ENCODE measurements around the gene ESD.
"Not testable (repeated sequence)": the region's sequence is repeated elsewhere in the genome, so short reads cannot be mapped to it uniquely, and the experiment has no call there.

ESD gene

DNA sequence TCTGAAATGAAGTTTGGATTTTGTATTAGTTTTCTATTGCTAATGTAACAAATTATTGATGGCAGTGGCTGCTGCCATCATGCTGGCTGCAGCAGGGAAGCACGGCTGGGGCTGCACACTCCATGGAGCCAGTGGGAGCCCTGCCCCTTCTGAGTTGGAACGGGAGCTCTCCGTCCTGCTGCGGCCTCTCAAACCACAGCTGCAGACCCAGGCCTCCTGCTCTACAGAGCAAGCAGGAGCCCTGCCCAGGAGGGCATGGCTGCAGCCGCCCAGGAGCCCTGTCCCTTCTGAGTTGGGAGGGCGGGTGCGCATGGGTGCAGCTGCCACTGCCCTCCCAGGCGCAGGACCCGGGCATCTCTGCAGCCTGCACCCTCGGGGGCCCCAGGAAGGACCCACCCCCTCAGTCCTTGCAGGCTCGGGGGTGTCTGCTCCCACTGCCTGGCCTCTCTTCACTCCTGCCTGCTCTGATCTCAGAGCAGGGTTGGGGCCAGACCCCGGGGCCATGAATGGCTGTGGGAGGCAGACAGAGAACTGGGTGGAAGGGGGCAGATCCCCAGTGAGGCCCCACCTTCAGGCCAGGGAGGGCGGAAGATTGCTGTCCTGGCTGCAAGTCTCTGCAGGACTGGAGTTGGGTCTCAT, 21.0 kb upstream of the ESD start:
- Histone ChIP-seq H3K9me3 (ENCODE audit: control insufficient read depth in 2 of 2, low read length in 2 of 2) (no peaks in the 10 kb centered on the region), H3K4me3 (ENCODE audit: low read length in 2 of 2) (no peak overlapping the region), H3K27ac (ENCODE audit: low read depth in 2 of 2, low read length in 2 of 2) (no peak overlapping the region), H3K4me1 (ENCODE audit: control insufficient read depth in 2 of 2, insufficient read depth in 2 of 2, low read length in 2 of 2) (no peaks in the 10 kb centered on the region), H3K9ac (ENCODE audit: low read depth in 1 of 2, low read length in 2 of 2) (no peak overlapping the region), H3K36me3 (ENCODE audit: control insufficient read depth in 2 of 2, insufficient read depth in 2 of 2, low read length in 2 of 2) (no peaks in the 10 kb centered on the region), H3K27me3 (ENCODE audit: control insufficient read depth in 2 of 2, insufficient read depth in 2 of 2, low read length in 2 of 2) (no peaks in the 10 kb centered on the region)

DNA sequence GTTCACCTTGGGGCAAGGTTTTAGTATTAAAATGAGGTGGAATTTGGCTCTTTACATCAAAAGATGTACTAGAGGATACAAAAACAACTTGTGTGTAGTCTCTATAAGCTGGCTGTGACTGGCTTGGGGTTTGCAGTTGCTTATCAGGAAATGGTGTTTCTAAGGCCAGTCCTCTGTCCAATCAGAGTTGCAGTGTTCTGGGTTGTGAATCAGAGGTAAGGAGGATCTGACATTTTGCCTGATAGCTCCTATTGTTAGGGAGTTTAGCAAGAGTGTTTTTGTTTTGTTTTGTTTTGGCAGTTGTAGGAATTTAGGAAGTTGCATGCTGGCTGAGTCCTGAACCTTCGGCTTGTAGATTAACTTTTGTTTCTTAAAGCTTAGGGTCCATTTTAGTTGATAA, 20.1 kb upstream of the ESD start:
- H3K9me3 ChIP-seq (ENCODE audit: control insufficient read depth in 2 of 2, low read length in 2 of 2): no peaks in the 10 kb centered on the region
- no peak overlapping the region for H3K9ac ChIP-seq (ENCODE audit: low read depth in 1 of 2, low read length in 2 of 2)
- no peaks in the 10 kb centered on the region for H3K27me3 ChIP-seq (ENCODE audit: control insufficient read depth in 2 of 2, insufficient read depth in 2 of 2, low read length in 2 of 2)
- no peaks in the 10 kb centered on the region for H3K36me3 ChIP-seq (ENCODE audit: control insufficient read depth in 2 of 2, insufficient read depth in 2 of 2, low read length in 2 of 2)
- no peaks in the 10 kb centered on the region for H3K4me1 ChIP-seq (ENCODE audit: control insufficient read depth in 2 of 2, insufficient read depth in 2 of 2, low read length in 2 of 2)
- H3K27ac ChIP-seq (ENCODE audit: low read depth in 2 of 2, low read length in 2 of 2): no peak overlapping the region
- no peak overlapping the region for H3K4me3 ChIP-seq (ENCODE audit: low read length in 2 of 2)

DNA sequence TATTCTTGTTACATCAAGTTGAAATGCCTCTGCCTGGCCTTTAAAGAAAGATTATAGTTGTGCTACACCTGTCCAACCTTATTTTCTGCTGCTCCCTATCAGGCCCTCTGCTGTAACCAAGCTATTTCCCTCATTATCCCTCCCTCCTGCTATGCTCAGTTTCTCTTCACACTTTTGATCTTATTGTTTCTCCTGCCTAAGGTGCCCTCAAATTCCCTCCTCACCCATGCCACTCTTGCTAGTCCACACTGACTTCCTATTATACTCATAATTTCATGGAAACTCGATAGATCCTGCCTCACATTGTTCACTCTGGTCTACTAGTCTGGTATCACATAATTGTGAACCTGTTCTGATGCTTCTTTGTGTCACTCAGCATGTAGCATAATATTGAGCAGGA, 19.4 kb upstream of the ESD start:
- Histone ChIP-seq H3K9me3 (ENCODE audit: control insufficient read depth in 2 of 2, low read length in 2 of 2) (no peaks in the 10 kb centered on the region), H3K9ac (ENCODE audit: low read depth in 1 of 2, low read length in 2 of 2) (no peak overlapping the region), H3K36me3 (ENCODE audit: control insufficient read depth in 2 of 2, insufficient read depth in 2 of 2, low read length in 2 of 2) (no peaks in the 10 kb centered on the region), H3K27ac (ENCODE audit: low read depth in 2 of 2, low read length in 2 of 2) (no peak overlapping the region), H3K4me3 (ENCODE audit: low read length in 2 of 2) (no peak overlapping the region), H3K27me3 (ENCODE audit: control insufficient read depth in 2 of 2, insufficient read depth in 2 of 2, low read length in 2 of 2) (no peaks in the 10 kb centered on the region), H3K4me1 (ENCODE audit: control insufficient read depth in 2 of 2, insufficient read depth in 2 of 2, low read length in 2 of 2) (no peaks in the 10 kb centered on the region)

DNA sequence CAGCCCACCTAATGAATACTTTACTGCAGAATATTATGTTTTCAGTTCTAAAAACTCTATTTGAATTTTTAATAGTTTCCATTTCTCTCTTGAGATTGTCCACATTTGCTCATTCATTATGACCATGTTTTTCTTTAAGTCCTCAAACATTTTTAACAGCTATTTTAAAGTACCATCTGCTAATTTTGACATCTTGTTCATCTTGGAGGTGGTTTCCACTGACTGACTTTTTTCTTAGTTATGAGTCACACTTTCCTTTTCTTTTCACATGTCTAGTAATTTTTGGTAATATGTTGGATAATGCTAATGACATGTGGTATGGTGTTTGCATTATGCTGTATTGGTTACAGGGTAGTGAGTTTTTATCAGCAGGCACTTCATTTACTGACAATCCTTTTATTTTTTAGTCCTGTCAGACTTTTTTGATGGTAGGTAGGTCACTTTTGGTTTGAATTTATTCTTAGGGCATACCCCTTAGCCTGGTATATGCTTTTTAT, 15.4 kb upstream of the ESD start:
- Histone ChIP-seq H3K27me3 (ENCODE audit: control insufficient read depth in 2 of 2, insufficient read depth in 2 of 2, low read length in 2 of 2) (no peaks in the 10 kb centered on the region), H3K27ac (ENCODE audit: low read depth in 2 of 2, low read length in 2 of 2) (no peak overlapping the region), H3K4me1 (ENCODE audit: control insufficient read depth in 2 of 2, insufficient read depth in 2 of 2, low read length in 2 of 2) (no peaks in the 10 kb centered on the region), H3K36me3 (ENCODE audit: control insufficient read depth in 2 of 2, insufficient read depth in 2 of 2, low read length in 2 of 2) (no peaks in the 10 kb centered on the region), H3K4me3 (ENCODE audit: low read length in 2 of 2) (no peak overlapping the region), H3K9ac (ENCODE audit: low read depth in 1 of 2, low read length in 2 of 2) (no peak overlapping the region), H3K9me3 (ENCODE audit: control insufficient read depth in 2 of 2, low read length in 2 of 2) (no peaks in the 10 kb centered on the region)

DNA sequence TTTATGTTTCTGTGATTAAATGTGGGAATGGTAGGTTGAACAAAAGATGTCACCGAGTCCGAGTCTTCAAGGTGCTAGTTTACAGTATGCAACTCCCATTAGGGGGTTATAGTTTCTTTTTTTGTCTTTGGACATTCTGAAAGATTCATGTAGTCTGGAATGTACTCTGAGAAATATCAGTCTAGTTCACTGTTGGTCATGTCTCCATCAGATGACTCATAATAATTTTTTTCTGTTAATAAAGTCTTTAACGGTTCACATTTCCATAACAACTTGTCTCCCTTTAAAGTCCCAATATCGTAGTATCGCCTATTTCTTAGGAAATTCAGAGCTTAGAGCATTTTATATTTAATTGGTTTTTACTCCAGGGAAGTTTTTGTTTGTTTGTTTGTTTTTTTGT, 13.5 kb upstream of the ESD start:
- Histone ChIP-seq H3K27ac (ENCODE audit: low read depth in 2 of 2, low read length in 2 of 2) (no peak overlapping the region), H3K9me3 (ENCODE audit: control insufficient read depth in 2 of 2, low read length in 2 of 2) (no peaks in the 10 kb centered on the region), H3K9ac (ENCODE audit: low read depth in 1 of 2, low read length in 2 of 2) (no peak overlapping the region), H3K4me1 (ENCODE audit: control insufficient read depth in 2 of 2, insufficient read depth in 2 of 2, low read length in 2 of 2) (no peaks in the 10 kb centered on the region), H3K4me3 (ENCODE audit: low read length in 2 of 2) (no peak overlapping the region), H3K36me3 (ENCODE audit: control insufficient read depth in 2 of 2, insufficient read depth in 2 of 2, low read length in 2 of 2) (no peaks in the 10 kb centered on the region), H3K27me3 (ENCODE audit: control insufficient read depth in 2 of 2, insufficient read depth in 2 of 2, low read length in 2 of 2) (no peaks in the 10 kb centered on the region)

DNA sequence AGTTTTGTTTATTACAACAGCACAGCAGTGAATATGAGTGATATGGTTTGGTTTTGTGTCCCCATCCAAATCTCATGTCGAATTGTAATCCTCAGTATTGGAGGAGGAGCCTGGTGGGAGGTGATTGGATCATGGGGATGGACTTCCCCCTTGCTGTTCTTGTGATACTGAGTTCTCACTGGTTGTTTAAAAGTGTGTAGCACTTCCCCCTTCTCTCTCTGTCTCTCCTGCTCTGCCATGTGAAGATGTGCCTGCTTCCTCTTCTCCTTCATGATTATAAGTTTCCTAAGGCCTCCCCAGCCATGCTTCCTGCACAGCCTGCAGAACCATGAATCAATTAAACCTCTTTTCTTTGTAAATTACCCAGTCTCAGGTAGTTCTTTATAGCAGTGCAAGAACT, 8.0 kb upstream of the ESD start:
- not testable (repeated sequence) for H3K4me1 ChIP-seq (ENCODE audit: control insufficient read depth in 2 of 2, insufficient read depth in 2 of 2, low read length in 2 of 2); H3K9me3 ChIP-seq (ENCODE audit: control insufficient read depth in 2 of 2, low read length in 2 of 2); H3K27ac ChIP-seq (ENCODE audit: low read depth in 2 of 2, low read length in 2 of 2); H3K4me3 ChIP-seq (ENCODE audit: low read length in 2 of 2); H3K9ac ChIP-seq (ENCODE audit: low read depth in 1 of 2, low read length in 2 of 2); H3K27me3 ChIP-seq (ENCODE audit: control insufficient read depth in 2 of 2, insufficient read depth in 2 of 2, low read length in 2 of 2); H3K36me3 ChIP-seq (ENCODE audit: control insufficient read depth in 2 of 2, insufficient read depth in 2 of 2, low read length in 2 of 2)

DNA sequence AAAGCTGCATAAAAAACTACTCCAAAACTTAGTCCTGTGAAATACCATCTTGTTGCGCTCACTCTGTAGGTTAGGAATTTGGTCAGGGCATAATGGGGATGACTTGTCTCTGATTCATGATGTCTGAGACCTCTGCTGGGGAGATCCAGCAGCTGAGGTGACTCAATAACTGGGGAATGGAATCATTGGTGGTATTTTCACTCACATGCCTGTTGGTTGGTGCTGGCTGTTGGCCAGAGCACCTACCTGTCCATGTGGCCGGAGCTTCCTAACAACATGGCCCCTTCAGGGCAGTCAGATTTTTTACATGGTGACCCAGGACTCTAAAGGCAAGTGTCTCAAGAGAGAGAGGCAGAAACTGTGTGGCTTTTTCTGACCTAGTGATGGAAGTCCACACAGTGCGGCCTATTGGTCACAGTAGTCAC, 7.4 kb upstream of the ESD start:
- no peak overlapping the region for H3K9ac ChIP-seq (ENCODE audit: low read depth in 1 of 2, low read length in 2 of 2)

DNA sequence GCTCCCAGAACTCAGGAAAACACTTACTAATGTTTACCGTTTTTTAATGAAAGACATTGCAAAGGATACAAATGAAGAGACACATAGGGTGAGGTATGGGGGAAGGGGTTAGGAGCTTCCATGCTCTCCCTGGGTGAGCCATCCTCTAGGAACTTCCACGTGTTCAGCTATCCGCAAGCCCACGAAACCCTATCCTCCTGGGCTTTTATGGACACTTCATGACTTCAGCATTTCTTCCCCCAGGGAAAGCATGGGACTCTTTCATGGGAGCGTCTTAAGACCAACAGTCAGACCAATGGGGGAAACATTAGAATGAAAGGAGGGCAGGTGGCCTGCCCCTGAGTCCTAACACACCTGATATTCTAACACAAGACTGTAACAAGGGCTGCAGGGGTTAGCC, 6.6 kb upstream of the ESD start:
- H3K27ac ChIP-seq (ENCODE audit: low read depth in 2 of 2, low read length in 2 of 2): no peak overlapping the region

More for the DNA sequence above, 7.4 kb upstream of the ESD start:
- H3K4me3 ChIP-seq (ENCODE audit: low read length in 2 of 2): no peak overlapping the region
- no peaks in the 10 kb centered on the region for H3K4me1 ChIP-seq (ENCODE audit: control insufficient read depth in 2 of 2, insufficient read depth in 2 of 2, low read length in 2 of 2)
- H3K36me3 ChIP-seq (ENCODE audit: control insufficient read depth in 2 of 2, insufficient read depth in 2 of 2, low read length in 2 of 2): no peaks in the 10 kb centered on the region
- H3K27ac ChIP-seq (ENCODE audit: low read depth in 2 of 2, low read length in 2 of 2): no peak overlapping the region
- H3K9me3 ChIP-seq (ENCODE audit: control insufficient read depth in 2 of 2, low read length in 2 of 2): no peaks in the 10 kb centered on the region
- H3K27me3 ChIP-seq (ENCODE audit: control insufficient read depth in 2 of 2, insufficient read depth in 2 of 2, low read length in 2 of 2): no peaks in the 10 kb centered on the region

DNA sequence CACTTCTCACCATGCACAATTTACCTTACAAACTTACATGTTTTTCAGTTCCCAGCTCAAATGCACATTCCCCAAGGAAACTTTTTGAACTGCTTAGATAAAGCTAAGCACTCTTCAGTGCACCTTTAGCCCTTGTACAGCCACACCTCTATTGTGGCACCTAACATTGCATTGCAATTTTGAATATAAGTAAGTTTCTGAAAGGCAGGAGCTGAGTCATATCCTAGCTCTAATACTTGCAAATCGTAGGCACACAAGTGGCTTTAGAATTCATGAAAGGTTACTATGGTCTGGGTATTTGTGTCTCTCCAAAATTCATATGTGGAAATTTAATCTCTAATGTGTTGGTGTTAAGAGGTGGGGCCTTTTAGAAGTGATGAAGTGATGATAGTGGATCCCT, 4.9 kb upstream of the ESD start:
- Histone ChIP-seq H3K36me3 (ENCODE audit: control insufficient read depth in 2 of 2, insufficient read depth in 2 of 2, low read length in 2 of 2) (no peaks in the 10 kb centered on the region), H3K9me3 (ENCODE audit: control insufficient read depth in 2 of 2, low read length in 2 of 2) (no peaks in the 10 kb centered on the region), H3K27me3 (ENCODE audit: control insufficient read depth in 2 of 2, insufficient read depth in 2 of 2, low read length in 2 of 2) (no peaks in the 10 kb centered on the region), H3K4me3 (ENCODE audit: low read length in 2 of 2) (no peak overlapping the region), H3K4me1 (ENCODE audit: control insufficient read depth in 2 of 2, insufficient read depth in 2 of 2, low read length in 2 of 2) (peaks cover 4 to 5% of the 10 kb centered on the region in 2 donors), H3K9ac (ENCODE audit: low read depth in 1 of 2, low read length in 2 of 2) (no peak overlapping the region), H3K27ac (ENCODE audit: low read depth in 2 of 2, low read length in 2 of 2) (no peak overlapping the region)

More for the DNA sequence above, 6.6 kb upstream of the ESD start:
- H3K9ac ChIP-seq (ENCODE audit: low read depth in 1 of 2, low read length in 2 of 2): no peak overlapping the region
- no peaks in the 10 kb centered on the region for H3K9me3 ChIP-seq (ENCODE audit: control insufficient read depth in 2 of 2, low read length in 2 of 2)
- H3K4me3 ChIP-seq (ENCODE audit: low read length in 2 of 2): no peak overlapping the region
- no peaks in the 10 kb centered on the region for H3K4me1 ChIP-seq (ENCODE audit: control insufficient read depth in 2 of 2, insufficient read depth in 2 of 2, low read length in 2 of 2)
- no peaks in the 10 kb centered on the region for H3K27me3 ChIP-seq (ENCODE audit: control insufficient read depth in 2 of 2, insufficient read depth in 2 of 2, low read length in 2 of 2)
- no peaks in the 10 kb centered on the region for H3K36me3 ChIP-seq (ENCODE audit: control insufficient read depth in 2 of 2, insufficient read depth in 2 of 2, low read length in 2 of 2)

DNA sequence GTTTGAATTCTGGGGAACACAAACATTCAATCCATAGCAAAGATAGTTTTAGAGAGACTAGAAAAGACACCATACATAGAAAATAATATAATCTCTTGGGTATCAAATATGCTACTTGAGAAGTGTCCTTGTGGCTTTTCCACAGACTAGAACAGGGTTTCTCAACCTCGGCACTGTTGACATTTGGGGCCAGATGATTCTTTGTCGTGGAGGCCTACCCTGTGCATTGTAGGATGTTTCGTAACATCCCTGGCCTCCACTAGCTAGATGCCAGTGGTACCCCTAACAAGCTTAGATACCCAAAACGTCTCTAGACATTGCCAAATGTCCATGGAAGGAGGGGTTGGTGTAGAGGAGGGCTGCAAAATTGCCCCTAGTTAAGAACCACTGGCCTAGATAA, 2.2 kb upstream of the ESD start:
- peaks cover 10 to 13% of the 10 kb centered on the region in 2 donors for H3K4me1 ChIP-seq (ENCODE audit: control insufficient read depth in 2 of 2, insufficient read depth in 2 of 2, low read length in 2 of 2)
- H3K4me3 ChIP-seq (ENCODE audit: low read length in 2 of 2): no peak overlapping the region

More for the DNA sequence above, 2.2 kb upstream of the ESD start:
- Histone ChIP-seq H3K9me3 (ENCODE audit: control insufficient read depth in 2 of 2, low read length in 2 of 2) (no peaks in the 10 kb centered on the region), H3K36me3 (ENCODE audit: control insufficient read depth in 2 of 2, insufficient read depth in 2 of 2, low read length in 2 of 2) (no peaks in the 10 kb centered on the region), H3K27me3 (ENCODE audit: control insufficient read depth in 2 of 2, insufficient read depth in 2 of 2, low read length in 2 of 2) (no peaks in the 10 kb centered on the region), H3K9ac (ENCODE audit: low read depth in 1 of 2, low read length in 2 of 2) (no peak overlapping the region), H3K27ac (ENCODE audit: low read depth in 2 of 2, low read length in 2 of 2) (no peak overlapping the region)

Data from mucosa of rectum (tissue), 2 donors.